H1 (cell line): Measurements from ENCODE around the gene SNX25. TPM values are rescaled to one million over a fixed set of nuclear protein-coding genes. Genes with fewer than 3 reads are reported as not detected.
A peak's percentile ranks its signal among the peaks of the same experiment; 100 is the strongest.

Source experiments
- CTCF ChIA-PET: fragments of 300-600 bp; sonication (Branson Sonifier 250); formaldehyde crosslinking; loops from one replicate; lab custom pipeline; 2021; ENCODE audit not compliant: partially characterized antibody; lab: Charles Lee
- POLR2A ChIA-PET: fragments of 300-600 bp; sonication (Branson Sonifier 250); formaldehyde crosslinking; loops from one replicate; lab custom pipeline; 2021; ENCODE audit warnings: inconsistent platforms; ENCODE audit not compliant: partially characterized antibody; lab: Charles Lee
- DNase-seq, 2 experiments: peaks; one replicate each; pipeline versions ENCODE4 v3.0.0 to v3.0.0-alpha.2; 2010 to 2022; ENCODE audit warnings: low spot score in 2 of 2, low read depth in 1 of 2, mixed read lengths in 1 of 2
- FAIRE-seq: peaks from 2 replicates; lab custom pipeline; 2011; peaks lifted over from hg19 to GRCh38; lab: Jason Lieb, UNC
- H2AFZ ChIP-seq: 2 replicates; pipeline ENCODE4 v1.8.1; 2012; ENCODE audit warnings: low read length, inconsistent platforms
- H2AK5ac ChIP-seq: 2 replicates; pipeline ENCODE4 v1.6.1; 2013; ENCODE audit warnings: low read depth, low read length
- H2BK120ac ChIP-seq: replicated peaks from 2 replicates; pipeline ENCODE3; 2013; ENCODE audit warnings: low read depth, low read length, inconsistent platforms
- H2BK12ac ChIP-seq: 2 replicates; pipeline ENCODE4 v1.6.1; 2013; ENCODE audit warnings: low read depth, low read length
- H2BK15ac ChIP-seq: 2 replicates; pipeline ENCODE4 v1.6.1; 2013; ENCODE audit warnings: low read length
- H2BK20ac ChIP-seq: 2 replicates; pipeline ENCODE4 v1.6.1; 2013; ENCODE audit warnings: low read length
- H2BK5ac ChIP-seq: 2 replicates; pipeline ENCODE4 v1.6.1; 2013; ENCODE audit warnings: low read depth, low read length
- H3K14ac ChIP-seq: 2 replicates; pipeline ENCODE4 v1.6.1; 2013; ENCODE audit warnings: inconsistent platforms; ENCODE audit not compliant: insufficient read length
- H3K18ac ChIP-seq: 2 replicates; pipeline ENCODE4 v1.6.1; 2013; ENCODE audit warnings: low read length; ENCODE audit errors: extremely low read depth
- H3K23ac ChIP-seq: 2 replicates; pipeline ENCODE4 v1.6.1; 2013; ENCODE audit warnings: inconsistent platforms; ENCODE audit not compliant: insufficient read length
- H3K23me2 ChIP-seq: 2 replicates; pipeline ENCODE4 v1.6.1; 2013; ENCODE audit warnings: low read depth, low read length
- H3K27ac ChIP-seq: 2 replicates; pipeline ENCODE4 v1.6.1; 2011; ENCODE audit warnings: low read depth, low read length, inconsistent platforms
- H3K27me3 ChIP-seq, 4 experiments: replicated peaks in 1 of 4; 1 replicate in 1 of 4; 2 replicates in 3 of 4; pipeline versions ENCODE4 v1.6.1 to v1.8.1; 2011 to 2013; ENCODE audit warnings: low read length in 3 of 4, mild to moderate bottlenecking in 3 of 4, inconsistent platforms in 2 of 4, mixed read lengths in 2 of 4, moderate library complexity in 1 of 4; ENCODE audit not compliant: control insufficient read depth in 3 of 4, insufficient read depth in 3 of 4; ENCODE audit errors: extremely low read depth in 1 of 4
- H3K36me3 ChIP-seq, 4 experiments: 2 replicates each; pipeline versions ENCODE4 v1.6.1 to v1.8.1; 2011 to 2013; ENCODE audit warnings: mild to moderate bottlenecking in 4 of 4, low read length in 3 of 4, moderate library complexity in 2 of 4, control low read depth in 1 of 4, inconsistent platforms in 1 of 4; ENCODE audit not compliant: insufficient read depth in 4 of 4, control insufficient read depth in 2 of 4
- H3K4ac ChIP-seq: replicated peaks from 2 replicates; pipeline ENCODE3; 2013; ENCODE audit warnings: low read length, low read depth, mixed read lengths, inconsistent platforms; ENCODE audit not compliant: insufficient read length
- H3K4me1 ChIP-seq, 4 experiments: replicated peaks in 1 of 4; 1 replicate in 1 of 4; 2 replicates in 3 of 4; pipeline versions ENCODE4 v1.6.1 to v1.8.1; 2011 to 2013; ENCODE audit warnings: low read length in 3 of 4, inconsistent platforms in 2 of 4, mixed read lengths in 1 of 4; ENCODE audit not compliant: insufficient read depth in 4 of 4, control insufficient read depth in 3 of 4
- H3K4me2 ChIP-seq, 2 experiments: 2 replicates each; pipeline versions ENCODE4 v1.6.1 to v1.8.1; 2011 to 2013; ENCODE audit warnings: low read depth in 2 of 2, low read length in 2 of 2, control low read depth in 1 of 2, inconsistent platforms in 1 of 2, mild to moderate bottlenecking in 1 of 2; ENCODE audit not compliant: insufficient read depth in 1 of 2
- H3K4me3 ChIP-seq, 4 experiments: fragments of 200-600, 300-600 bp in 1 of 4; sonication (generic), shearing (Covaris generic), sonication (Bioruptor Twin) in 1 of 4; 2 replicates each; pipeline versions ENCODE4 v1.5.1 to v1.8.1; 2011 to 2016; ENCODE audit warnings: low read length in 4 of 4, low read depth in 3 of 4, control low read depth in 2 of 4, inconsistent platforms in 2 of 4, mild to moderate bottlenecking in 2 of 4, mixed read lengths in 1 of 4, moderate library complexity in 1 of 4; ENCODE audit not compliant: insufficient read depth in 2 of 4; ENCODE audit errors: extremely low read depth in 1 of 4
- H3K56ac ChIP-seq: replicated peaks from 2 replicates; pipeline ENCODE3; 2013; ENCODE audit warnings: low read depth, mild to moderate bottlenecking, mixed read lengths, low read length, inconsistent platforms; ENCODE audit not compliant: insufficient read length
- H3K79me1 ChIP-seq: 2 replicates; pipeline ENCODE4 v1.6.1; 2013; ENCODE audit warnings: low read depth, low read length, control low read depth
- H3K79me2 ChIP-seq, 2 experiments: 2 replicates each; pipeline versions ENCODE4 v1.6.1 to v1.8.1; 2012 to 2013; ENCODE audit warnings: low read length in 2 of 2, mild to moderate bottlenecking in 2 of 2, inconsistent platforms in 1 of 2; ENCODE audit not compliant: insufficient read depth in 2 of 2, control insufficient read depth in 1 of 2
- H3K9ac ChIP-seq, 4 experiments: replicated peaks in 1 of 4; 1 replicate in 1 of 4; 2 replicates in 3 of 4; pipeline versions ENCODE4 v1.6.1 to v1.8.1; 2011 to 2013; ENCODE audit warnings: low read depth in 3 of 4, low read length in 3 of 4, control low read depth in 2 of 4, mild to moderate bottlenecking in 2 of 4, moderate library complexity in 2 of 4, inconsistent platforms in 1 of 4; ENCODE audit errors: extremely low read depth in 1 of 4
- H3K9me3 ChIP-seq, 2 experiments: 2 replicates each; pipeline versions ENCODE4 v1.6.1 to v1.8.1; 2012 to 2013; ENCODE audit warnings: mild to moderate bottlenecking in 2 of 2, moderate library complexity in 2 of 2, control low read depth in 1 of 2, inconsistent platforms in 1 of 2, low read depth in 1 of 2, low read length in 1 of 2, mixed read lengths in 1 of 2; ENCODE audit not compliant: insufficient read depth in 2 of 2
- H4K20me1 ChIP-seq, 2 experiments: replicated peaks in 1 of 2; 2 replicates each; pipeline versions ENCODE3 to v1.8.1; 2011 to 2013; ENCODE audit warnings: inconsistent platforms in 2 of 2, low read length in 2 of 2, mild to moderate bottlenecking in 1 of 2; ENCODE audit not compliant: insufficient read depth in 2 of 2, control insufficient read depth in 1 of 2
- H4K5ac ChIP-seq: 2 replicates; pipeline ENCODE4 v1.6.1; 2013; ENCODE audit warnings: low read length, low read depth, mixed read lengths, inconsistent platforms; ENCODE audit not compliant: insufficient read length
- H4K8ac ChIP-seq: 2 replicates; pipeline ENCODE4 v1.8.0; 2013; ENCODE audit warnings: mild to moderate bottlenecking, moderate library complexity, low read length, inconsistent platforms; ENCODE audit not compliant: insufficient read depth; ENCODE audit errors: extremely low read depth
- H4K91ac ChIP-seq: replicated peaks from 2 replicates; pipeline ENCODE3; 2013; ENCODE audit warnings: low read length, mixed read lengths, inconsistent platforms; ENCODE audit not compliant: insufficient read length
- POLR2AphosphoS5 ChIP-seq: IDR thresholded peaks from 2 replicates; pipeline ENCODE4 v1.6.1; 2011; ENCODE audit warnings: low read depth, low read length
- SP1 ChIP-seq: IDR thresholded peaks from 2 replicates; pipeline ENCODE4 v1.6.1; 2011; ENCODE audit warnings: low read depth, low read length
- WGBS, 2 experiments: shearing (Covaris generic) in 1 of 2; methylation state at CpG; one replicate each; pipeline versions ENCODE4 v1.1.6 to v1.1.7; 2013 to 2015; ENCODE audit warnings: low lambda C conversion rate in 2 of 2, mixed read lengths in 2 of 2, inconsistent platforms in 1 of 2, low coverage in 1 of 2, missing lambda C conversion rate in 1 of 2; ENCODE audit not compliant: insufficient replicate concordance in 2 of 2, insufficient coverage in 1 of 2, insufficient read length in 1 of 2; ENCODE audit errors: extremely low coverage in 1 of 2, missing lambda C conversion rate in 1 of 2; 5-methylcytosine and 5-hydroxymethylcytosine counted together
- polyA plus RNA-seq, 7 experiments: library from polyadenylated mRNA; depleted of rRNA in 3 of 7; stranded (reverse) in 5 of 7; unstranded in 2 of 7; fragments of >200 nt in 5 of 7; fragments of 200-250 nt in 2 of 7; gene quantifications; 1 replicate in 5 of 7; 2 replicates in 1 of 7; 4 replicates in 1 of 7; pipeline versions ENCODE4 v1.2.1 to v1.2.3, GENCODE V29; 2011 to 2013; ENCODE audit warnings: missing spikeins in 2 of 7, mixed read lengths in 2 of 7
- total RNA-seq: library from RNA; stranded (reverse); fragmentation: NEBNext Ultra II Directional; extraction: Animal tissue kit (Norgen Biotek cat#: 25700); gene quantifications from 2 replicates; pipeline ENCODE4 v1.2.1, GENCODE V29; 2021
- TF ChIP-seq, protein P1 (sequence below): IDR thresholded peaks from 2 replicates; pipeline ENCODE4 v1.6.1; 2012; ENCODE audit warnings: inconsistent platforms

SNX25 gene
- total and polyA plus RNA-seq, 2 of the 8 experiments (the other 6 are each of a cell fraction or from before 2014, with no cell fraction given), result 5.4 to 19.9 TPM

DNA sequence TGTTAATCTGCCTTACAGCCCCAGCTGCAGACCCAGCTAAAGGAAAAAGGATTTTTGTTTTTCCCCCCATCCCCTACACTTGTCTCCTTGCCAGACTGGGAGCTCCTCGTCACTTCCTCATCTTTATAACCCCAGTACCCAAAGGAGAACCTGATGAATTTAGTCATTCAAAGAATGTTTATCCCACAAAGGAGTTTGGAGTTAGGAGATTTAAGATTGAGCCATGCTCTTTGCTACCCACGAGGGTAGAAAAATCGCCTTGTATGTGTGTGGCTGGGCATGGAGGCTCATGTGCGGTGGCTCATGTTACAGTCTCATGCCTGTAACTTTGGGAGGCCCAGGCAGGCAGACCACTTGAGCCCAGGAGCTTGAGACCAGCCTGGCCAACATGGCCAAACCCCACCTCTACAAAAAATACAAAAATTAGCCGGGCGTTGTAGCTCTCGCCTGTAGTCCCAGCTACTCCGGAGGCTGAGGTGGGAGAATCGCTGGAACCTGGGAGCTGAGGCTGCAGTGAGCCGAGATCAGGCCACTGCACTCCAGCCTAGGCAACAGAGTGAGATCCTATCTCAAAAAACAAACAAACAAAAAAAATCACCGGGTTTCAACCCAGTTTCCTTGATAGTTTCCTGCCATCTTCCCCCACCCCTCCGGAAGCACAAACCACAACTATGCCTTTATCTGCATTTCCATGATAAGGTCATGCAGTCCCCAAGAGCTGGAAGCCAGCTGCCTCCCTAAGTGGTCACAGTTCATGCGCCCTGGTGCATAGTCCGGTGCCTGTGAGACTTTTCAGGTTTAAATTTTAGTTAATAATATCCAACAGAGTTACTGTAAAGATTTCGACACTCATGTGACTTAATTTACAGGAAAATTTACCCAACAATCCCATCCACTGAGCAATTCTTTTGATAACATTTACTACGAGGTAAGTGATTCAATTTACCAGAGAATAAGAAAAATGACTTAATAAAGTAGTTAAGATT, 7.1 kb upstream of the SNX25 start:
- H3K79me2 ChIP-seq, result peaks cover 0 to 13% of the 10 kb centered on the region in 2 experiments; a peak in 1 of 4 replicates
- no peak for FAIRE-seq

More for the DNA sequence above, 7.1 kb upstream of the SNX25 start:
- peaks cover 0 to 10% (median 6%) of the 10 kb centered on the region in 4 experiments; a peak in 4 of 7 replicates for H3K4me1 ChIP-seq
- no peak overlapping the region for H3K14ac ChIP-seq
- H3K4me3 ChIP-seq, result peak overlapping the region in 1 of 4 experiments; percentile 85; a peak in 2 of 8 replicates
- TF ChIP-seq POLR2AphosphoS5 (no peak), SP1 (no peak)
- TF ChIP-seq, protein P1, sequence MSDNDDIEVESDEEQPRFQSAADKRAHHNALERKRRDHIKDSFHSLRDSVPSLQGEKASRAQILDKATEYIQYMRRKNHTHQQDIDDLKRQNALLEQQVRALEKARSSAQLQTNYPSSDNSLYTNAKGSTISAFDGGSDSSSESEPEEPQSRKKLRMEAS, result 0 out of 2 replicates have a peak, but pooled peaks have one; percentile 9
- TF ChIP-seq, all 59 proteins: peak for 1
- Histone ChIP-seq H4K20me1 (no peaks in the 10 kb centered on the region), H3K4me2 (peak overlapping the region; percentile 32 to 77), H2BK12ac (peak overlapping the region; percentile 31; the same call in 1 of the 2 replicates), H3K36me3 (no peaks in the 10 kb centered on the region), H2BK5ac (no peak overlapping the region; the same call in 1 of the 2 replicates), H4K91ac (no peak overlapping the region), H2BK15ac (peak overlapping the region; percentile 50; the same call in 1 of the 2 replicates), H3K79me1 (peaks cover 3% of the 10 kb centered on the region), H3K9ac (no peak overlapping the region), H3K56ac (no peak overlapping the region), H3K23me2 (peaks cover 1% of the 10 kb centered on the region; the same call in 1 of the 2 replicates), H3K27me3 (no peaks in the 10 kb centered on the region; a peak in 1 of 7 replicates), H3K9me3 (no peaks in the 10 kb centered on the region), H2AFZ (no peak overlapping the region), H3K18ac (no peak overlapping the region), H2AK5ac (no peak overlapping the region; the same call in 1 of the 2 replicates), H2BK120ac (no peak overlapping the region), H3K23ac (no peak overlapping the region), H4K8ac (no peak overlapping the region), H4K5ac (no peak overlapping the region), H3K4ac (no peak overlapping the region), H2BK20ac (0 out of 2 replicates have a peak overlapping the region, but pooled peaks have one; percentile 13), H3K27ac (no peak overlapping the region)
- POLR2A ChIA-PET, result interaction anchor here (1.1 to 1.3 kb wide), 2 partner anchors 10 to 59 kb away, joined by 4 to 6 read pairs; partner anchors contain the start of gene SLC25A4
- CTCF ChIA-PET, result interaction anchor here (0.6 to 2.1 kb wide), 8 partner anchors 10 to 1028 kb away, joined by 3 to 14 read pairs (median 3); no protein-coding TSS in a partner anchor
- DNase-seq, result no peak
- 76% methylated on average over 16 of the region's 16 CpGs; no CpG with 5 or more reads in 1 of the 2 experiments for WGBS, 2 experiments
